Measurements from ENCODE around the gene RSL1D1.

GRCh38 chr16:11784038-11784369 is 67.3 kb downstream of the RSL1D1 start:
- TF ChIP-seq POLR2A (IDR thresholded peaks at IDR 0.05; ENCODE audit: low read depth, low read length) (no peak), POLR2AphosphoS5 (IDR thresholded peaks at IDR 0.05; ENCODE audit: low read depth, low read length) (no peak), TAF1 (IDR thresholded peaks at IDR 0.05; ENCODE audit: low read depth, low read length) (no peak)
